Upper lobe of right lung (tissue), 1 donor: ENCODE data around the gene POLN. TPM values are rescaled to one million over a fixed set of nuclear protein-coding genes. Genes with fewer than 3 reads are reported as not detected.

Experiments
- ATAC-seq: fragments of 200-7000 bp; cut with Tn5 transposase; one replicate; pipeline ENCODE4 v1.9.1; 2020; ENCODE audit warnings: mild to moderate bottlenecking, moderate library complexity
- DNase-seq: peaks from one replicate; pipeline ENCODE4 v3.0.0-alpha.2; 2020
- H3K27ac ChIP-seq: fragments of 200-600 bp; one replicate; pipeline ENCODE4 v1.8.0; 2022
- H3K27me3 ChIP-seq: fragments of 200-600 bp; one replicate; pipeline ENCODE4 v1.8.0; 2022; ENCODE audit warnings: mild to moderate bottlenecking
- H3K36me3 ChIP-seq: fragments of 200-600 bp; one replicate; pipeline ENCODE4 v1.8.0; 2022
- H3K4me1 ChIP-seq: fragments of 200-600 bp; one replicate; pipeline ENCODE4 v1.8.0; 2022
- H3K4me3 ChIP-seq: fragments of 200-600 bp; one replicate; pipeline ENCODE4 v1.8.0; 2022; ENCODE audit warnings: mild to moderate bottlenecking
- H3K9me3 ChIP-seq: fragments of 200-600 bp; one replicate; pipeline ENCODE4 v1.8.0; 2022
- intact Hi-C: fragments of 100-400 bp; cut with DNase I; formaldehyde crosslinking; loops from one replicate; pipeline ENCODE4 v1.11.0; 2022
- total RNA-seq: library from RNA; stranded (reverse); fragmentation: NEBNext Ultra II Directional; extraction: Animal tissue kit (Norgen Biotek cat#: 25700); gene quantifications from one replicate; pipeline ENCODE4 v1.2.1, GENCODE V29; 2021
- TF ChIP-seq, protein P1 (sequence below): fragments of 200-600 bp; IDR thresholded peaks from one replicate; pipeline ENCODE4 v1.8.0; 2022; ENCODE audit warnings: antibody characterized with exemption
- donor health status: DM: no; HTN: yes; CAD: no; lungs with severe emphysema.

The POLN gene
- total RNA-seq, 1 donor from 2014 or later = 2.7 TPM

DNA sequence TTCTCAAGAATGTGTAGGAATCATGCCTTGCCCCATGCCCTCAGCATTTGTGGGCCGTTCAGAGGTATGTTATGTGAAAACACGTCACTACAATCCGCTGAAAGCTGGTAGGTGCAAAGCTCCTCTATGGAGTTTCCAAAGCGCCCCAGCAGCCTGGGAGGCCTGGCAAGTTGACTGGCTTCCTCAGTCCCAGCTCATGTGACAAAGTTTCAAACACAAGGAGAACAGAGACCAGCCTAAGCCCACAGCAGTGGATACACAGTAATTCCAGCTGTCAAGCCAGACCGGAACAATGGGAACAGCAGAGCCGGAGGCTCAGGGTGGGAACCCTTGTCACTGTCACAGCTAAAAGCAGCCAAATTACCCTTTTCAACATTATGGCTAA lies 149.3 kb downstream of the POLN start:
- Histone ChIP-seq H3K9me3 (no peaks in the 10 kb centered on the region), H3K27me3 (no peaks in the 10 kb centered on the region), H3K4me1 (no peaks in the 10 kb centered on the region), H3K36me3 (no peaks in the 10 kb centered on the region), H3K4me3 (no peak overlapping the region), H3K27ac (no peak overlapping the region)
- TF ChIP-seq, protein P1, sequence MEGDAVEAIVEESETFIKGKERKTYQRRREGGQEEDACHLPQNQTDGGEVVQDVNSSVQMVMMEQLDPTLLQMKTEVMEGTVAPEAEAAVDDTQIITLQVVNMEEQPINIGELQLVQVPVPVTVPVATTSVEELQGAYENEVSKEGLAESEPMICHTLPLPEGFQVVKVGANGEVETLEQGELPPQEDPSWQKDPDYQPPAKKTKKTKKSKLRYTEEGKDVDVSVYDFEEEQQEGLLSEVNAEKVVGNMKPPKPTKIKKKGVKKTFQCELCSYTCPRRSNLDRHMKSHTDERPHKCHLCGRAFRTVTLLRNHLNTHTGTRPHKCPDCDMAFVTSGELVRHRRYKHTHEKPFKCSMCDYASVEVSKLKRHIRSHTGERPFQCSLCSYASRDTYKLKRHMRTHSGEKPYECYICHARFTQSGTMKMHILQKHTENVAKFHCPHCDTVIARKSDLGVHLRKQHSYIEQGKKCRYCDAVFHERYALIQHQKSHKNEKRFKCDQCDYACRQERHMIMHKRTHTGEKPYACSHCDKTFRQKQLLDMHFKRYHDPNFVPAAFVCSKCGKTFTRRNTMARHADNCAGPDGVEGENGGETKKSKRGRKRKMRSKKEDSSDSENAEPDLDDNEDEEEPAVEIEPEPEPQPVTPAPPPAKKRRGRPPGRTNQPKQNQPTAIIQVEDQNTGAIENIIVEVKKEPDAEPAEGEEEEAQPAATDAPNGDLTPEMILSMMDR = no peak
- ATAC-seq (no peak), DNase-seq (no peak)
- intact Hi-C loops = no loop called here

DNA sequence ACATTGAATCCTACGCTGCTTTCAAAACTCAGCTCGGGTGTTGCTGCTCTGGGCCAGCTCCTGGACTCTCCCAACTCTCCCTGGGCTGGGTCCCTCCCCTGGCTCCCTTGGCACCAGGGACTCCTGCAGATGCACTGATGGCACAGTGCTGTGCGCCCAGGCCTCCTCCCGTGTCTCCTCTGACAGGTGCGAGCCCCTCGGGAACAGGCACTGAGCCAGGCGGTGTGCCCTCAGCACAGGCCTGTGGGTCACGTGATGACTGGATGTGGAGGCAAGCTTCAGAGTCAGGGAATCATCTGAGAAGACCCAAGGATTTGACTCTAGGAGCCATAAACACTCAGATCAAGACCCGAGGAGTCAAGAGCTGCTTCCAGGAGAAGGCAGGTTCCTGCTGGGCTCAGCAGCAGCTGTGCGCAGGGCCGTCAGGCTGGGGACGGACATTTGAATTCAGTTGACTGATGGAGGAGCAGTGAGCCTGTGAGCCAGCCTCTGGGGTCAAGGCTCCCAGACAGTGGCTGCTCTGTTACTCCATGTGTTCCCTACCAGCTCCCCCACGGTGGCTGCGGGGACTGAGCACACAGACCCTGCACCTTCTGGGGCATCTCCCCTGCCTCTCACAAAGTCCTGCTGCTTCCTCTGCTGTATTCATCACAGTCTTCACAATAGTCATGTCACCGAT lies 149.8 kb downstream of the POLN start:
- no peak for ATAC-seq
- Histone ChIP-seq H3K4me3 (no peak overlapping the region), H3K4me1 (no peaks in the 10 kb centered on the region), H3K9me3 (no peaks in the 10 kb centered on the region), H3K27me3 (no peaks in the 10 kb centered on the region), H3K27ac (no peak overlapping the region), H3K36me3 (no peaks in the 10 kb centered on the region)
- TF ChIP-seq, protein P1 = no peak
- no peak for DNase-seq
- intact Hi-C loops = no loop called here

DNA sequence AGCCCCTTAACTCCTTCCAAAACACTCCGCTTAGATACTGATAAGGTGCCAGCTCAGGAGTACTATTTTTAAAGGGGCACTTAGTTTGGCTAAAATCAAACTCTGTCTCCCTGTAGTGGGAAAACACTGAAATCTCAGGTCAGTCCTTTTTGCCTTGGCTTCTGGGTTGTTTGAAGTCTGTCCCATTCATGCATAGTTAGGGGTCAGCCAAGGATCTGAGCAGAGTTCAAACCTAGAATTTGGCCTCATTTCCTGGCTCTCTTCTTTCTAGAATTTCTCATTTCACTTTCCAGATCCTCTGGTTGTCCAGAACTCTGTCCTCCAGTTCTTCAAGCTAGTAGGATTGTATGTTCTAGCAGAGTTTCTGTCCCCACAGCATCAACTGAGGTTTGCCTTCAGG lies 151.3 kb downstream of the POLN start:
- H3K27ac ChIP-seq = no peak overlapping the region
- TF ChIP-seq, protein P1 = no peak
- intact Hi-C loops = no loop called here

DNA sequence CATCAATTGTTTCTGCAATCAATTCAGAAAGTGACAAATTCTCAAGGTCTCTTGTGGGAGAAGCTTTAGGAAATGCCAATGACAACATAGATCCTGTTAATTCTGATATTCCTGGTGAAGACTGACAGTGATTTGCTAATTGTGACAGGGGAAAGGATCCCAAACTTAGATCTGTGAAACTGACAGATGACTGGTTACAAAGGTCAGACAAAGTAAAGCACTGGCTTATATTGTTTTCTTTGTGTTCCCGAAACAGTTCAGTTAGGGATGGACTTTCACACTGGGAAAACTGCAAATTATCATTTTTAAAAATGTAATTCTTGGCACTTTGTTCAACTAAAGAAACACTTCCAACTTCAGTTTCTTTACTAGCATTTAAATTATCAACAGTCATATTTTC lies 152.7 kb downstream of the POLN start:
- no peak for ATAC-seq
- no peak overlapping the region for H3K27ac ChIP-seq
- no peak overlapping the region for H3K4me3 ChIP-seq
- H3K36me3 ChIP-seq = no peaks in the 10 kb centered on the region
- H3K4me1 ChIP-seq = no peaks in the 10 kb centered on the region
- intact Hi-C loops = no loop called here
- no peak for DNase-seq
- TF ChIP-seq, protein P1 = no peak
- no peaks in the 10 kb centered on the region for H3K9me3 ChIP-seq
- no peaks in the 10 kb centered on the region for H3K27me3 ChIP-seq

More for the DNA sequence above, 151.3 kb downstream of the POLN start:
- Histone ChIP-seq H3K36me3 (no peaks in the 10 kb centered on the region), H3K4me1 (no peaks in the 10 kb centered on the region), H3K9me3 (no peaks in the 10 kb centered on the region), H3K4me3 (no peak overlapping the region), H3K27me3 (no peaks in the 10 kb centered on the region)
- ATAC-seq (no peak), DNase-seq (no peak)

DNA sequence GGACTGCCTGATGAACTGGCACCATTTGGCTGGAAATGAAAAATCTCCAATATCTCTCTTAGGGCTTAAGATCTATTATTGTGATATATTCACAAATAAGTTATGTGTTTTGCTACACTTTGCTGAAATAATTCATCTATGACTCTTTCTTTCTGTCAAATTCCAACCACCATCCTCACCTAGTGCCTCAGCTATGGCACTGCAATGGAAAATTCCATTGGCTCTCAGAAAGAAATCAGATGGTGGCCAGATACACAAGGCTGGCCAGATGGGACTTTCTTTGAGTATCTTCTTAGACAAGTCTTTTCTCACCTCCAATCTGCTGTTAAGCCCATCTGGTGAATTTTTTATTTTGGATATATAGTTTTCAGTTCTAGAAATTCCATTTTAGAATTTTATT lies 154.8 kb downstream of the POLN start:
- Histone ChIP-seq H3K27ac (no peak overlapping the region), H3K4me1 (no peaks in the 10 kb centered on the region), H3K36me3 (no peaks in the 10 kb centered on the region), H3K4me3 (no peak overlapping the region), H3K27me3 (no peaks in the 10 kb centered on the region), H3K9me3 (no peaks in the 10 kb centered on the region)
- no peak for DNase-seq
- no peak for ATAC-seq
- intact Hi-C loops = no loop called here
- TF ChIP-seq, protein P1 = no peak

DNA sequence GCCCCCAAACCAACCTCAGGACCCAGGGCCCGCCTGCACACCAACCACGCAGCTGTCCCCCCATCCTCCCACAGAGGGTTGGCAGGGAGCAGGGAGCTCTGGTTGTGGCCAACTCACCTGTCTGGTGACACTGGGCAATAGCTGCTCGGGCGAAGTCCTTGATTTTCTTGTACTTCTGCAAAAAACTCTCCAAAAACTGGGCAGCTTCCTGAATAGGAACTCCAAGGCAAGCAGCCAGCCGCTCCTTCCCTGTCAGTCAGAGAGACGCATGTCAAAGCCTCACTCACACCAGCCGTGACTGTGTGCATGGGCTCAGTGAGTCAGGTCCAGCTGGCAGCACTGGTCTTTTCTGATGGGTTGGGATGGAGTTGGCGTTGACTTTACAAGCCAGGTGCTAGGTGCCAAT lies 156.4 kb downstream of the POLN start:
- no peaks in the 10 kb centered on the region for H3K4me1 ChIP-seq
- H3K9me3 ChIP-seq = no peaks in the 10 kb centered on the region
- TF ChIP-seq, protein P1 = no peak
- ATAC-seq = no peak
- DNase-seq = peak; percentile 32
- H3K4me3 ChIP-seq = no peak overlapping the region
- H3K27me3 ChIP-seq = no peaks in the 10 kb centered on the region
- H3K36me3 ChIP-seq = no peaks in the 10 kb centered on the region
- H3K27ac ChIP-seq = no peak overlapping the region
- intact Hi-C loops = no loop called here
